ENCODE results near the gene ARF3. TPM values are rescaled to one million over a fixed set of nuclear protein-coding genes. Genes with fewer than 3 reads are reported as not detected.

ARF3 gene
- total and polyA plus RNA-seq, 9 of the 15 experiments (the other 6 are each of a cell fraction or from before 2014, with no cell fraction given), result 5.9 to 170 (median 64.4) TPM

GRCh38 chr12:48977290-48978281, 20.3 kb upstream of the ARF3 start (continued):
- no peak for TF ChIP-seq SAFB2 (IDR thresholded peaks at IDR 0.05; ENCODE audit: borderline replicate concordance, low read depth, low read length, severe bottlenecking)
- TF ChIP-seq BRF2 (IDR thresholded peaks at IDR 0.05; ENCODE audit: borderline replicate concordance, insufficient read depth, insufficient read length), result no peak
- TF ChIP-seq ZNF561 (CRISPR knock-in tag; conservative IDR thresholded peaks at IDR 0.05), result no peak
- 0 out of 4 replicates have a peak, but pooled peaks of 1 of the 2 experiments have one; percentile 8 for TF ChIP-seq RCOR1 (IDR thresholded peaks at IDR 0.05; ENCODE audit: borderline replicate concordance in 1 of 2, low read depth in 2 of 2, low read length in 2 of 2)
- 0 out of 2 replicates have a peak, but pooled peaks have one; percentile 68 for TF ChIP-seq XRCC5 (IDR thresholded peaks at IDR 0.05; ENCODE audit: low read depth, low read length)
- no peak for TF ChIP-seq JUNB (CRISPR knock-in tag; conservative IDR thresholded peaks at IDR 0.05)
- no peak for TF ChIP-seq NCOA1 (IDR thresholded peaks at IDR 0.05; ENCODE audit: low read depth)
- TF ChIP-seq CBFA2T3 (IDR thresholded peaks at IDR 0.05), result peak; percentile 68
- no peak for TF ChIP-seq FOXA3 (CRISPR knock-in tag; conservative IDR thresholded peaks at IDR 0.05 in 1 of 2, IDR thresholded peaks at IDR 0.05 in 1 of 2)
- TF ChIP-seq ZNF75A (CRISPR knock-in tag; IDR thresholded peaks at IDR 0.05), result no peak
- TF ChIP-seq SREBF2 (CRISPR knock-in tag; IDR thresholded peaks at IDR 0.05), result no peak
- TF ChIP-seq MLX (CRISPR knock-in tag; conservative IDR thresholded peaks at IDR 0.05), result no peak
- TF ChIP-seq PKNOX1 (IDR thresholded peaks at IDR 0.05), result no peak
- no peak for TF ChIP-seq ZNF695 (CRISPR knock-in tag; IDR thresholded peaks at IDR 0.05)
- no peak for TF ChIP-seq FOXK2 (conservative IDR thresholded peaks at IDR 0.05 in 1 of 2, IDR thresholded peaks at IDR 0.05 in 1 of 2; ENCODE audit: low read depth in 2 of 2)
- no peak for TF ChIP-seq ESRRB (CRISPR knock-in tag; IDR thresholded peaks at IDR 0.05; ENCODE audit: borderline replicate concordance)
- TF ChIP-seq GTF2A2 (tag; IDR thresholded peaks at IDR 0.05), result no peak
- TF ChIP-seq TRIM25 (IDR thresholded peaks at IDR 0.05; ENCODE audit: borderline replicate concordance), result no peak
- no peak for TF ChIP-seq BRF1 (IDR thresholded peaks at IDR 0.05; ENCODE audit: borderline replicate concordance, extremely low read depth, insufficient read length)
- no peak for TF ChIP-seq ERF (CRISPR knock-in tag; IDR thresholded peaks at IDR 0.05)
- no peak for TF ChIP-seq ZNF12 (CRISPR knock-in tag; IDR thresholded peaks at IDR 0.05)
- peak; percentile 76 for TF ChIP-seq NFIC (IDR thresholded peaks at IDR 0.05)
- TF ChIP-seq ZNF668 (CRISPR knock-in tag; IDR thresholded peaks at IDR 0.05), result no peak
- no peak for TF ChIP-seq PHF21A (IDR thresholded peaks at IDR 0.05; ENCODE audit: borderline replicate concordance, low read depth)

All from K562 (cell line).